GM21447 (cell line): Measurements from ENCODE around the gene DDX49.
"Not testable (repeated sequence)": the region's sequence is repeated elsewhere in the genome, so short reads cannot be mapped to it uniquely, and the experiment has no call there.

Source experiments
- ATAC-seq: cut with Tn5 transposase; IDR thresholded peaks from one replicate; pipeline ENCODE4 v1.9.1; 2021; ENCODE audit not compliant: unreplicated experiment

Gene DDX49

DNA sequence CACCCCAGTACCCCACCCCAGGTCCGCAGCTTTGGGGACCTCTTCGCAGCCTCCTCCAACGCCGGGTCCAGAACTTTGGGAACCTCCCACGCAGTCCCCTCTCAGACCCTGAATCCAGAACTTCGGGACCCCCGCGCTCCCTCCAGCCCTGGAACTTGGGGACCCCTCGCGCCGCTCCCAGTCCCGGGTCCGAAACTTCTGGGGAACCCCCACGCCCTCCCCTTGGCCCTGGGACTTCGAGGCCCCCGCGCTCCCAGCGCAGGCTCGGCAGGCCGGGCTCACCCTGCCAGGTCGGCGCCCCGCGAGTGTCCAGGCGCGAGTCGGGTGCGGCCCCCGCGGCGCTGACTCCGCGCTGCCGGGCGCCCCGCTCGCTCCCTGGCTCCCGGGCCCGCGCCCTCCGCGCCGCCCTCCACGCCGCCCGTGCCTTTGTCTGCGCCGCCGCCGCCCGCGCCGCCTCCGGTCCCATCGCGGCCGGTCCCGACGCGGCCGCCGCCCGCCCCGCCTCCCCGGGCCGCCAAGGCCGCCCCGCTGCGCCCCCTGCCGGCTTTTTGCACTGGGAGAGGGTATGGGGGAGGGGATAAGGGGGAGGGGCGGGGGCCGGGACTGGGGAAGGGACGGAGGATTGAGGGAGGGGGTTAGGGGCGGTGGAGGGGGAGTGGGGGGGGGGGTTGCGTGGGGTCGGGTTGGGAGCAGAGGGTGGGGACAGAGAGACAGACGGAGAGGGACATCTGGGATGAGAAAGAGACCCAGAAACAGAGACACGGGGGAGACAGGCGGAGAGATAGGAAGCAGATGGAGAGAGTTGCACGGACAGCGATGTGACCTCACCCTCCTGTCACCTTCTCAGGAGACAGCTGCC, 21.5 kb downstream of the DDX49 start, which contains the start of gene HOMER3:
Gene HOMER3, minus strand, starts transcription at position 449 of the 859 bp plus-strand sequence. CDS start 2,235 bp downstream, outside the sequence.
- no peak for ATAC-seq

GRCh38 chr19:18941628-18942354, 22.3 kb downstream of the DDX49 start:
- no peak for ATAC-seq

GRCh38 chr19:18942692-18943091, 23.2 kb downstream of the DDX49 start:
- no peak for ATAC-seq

DNA sequence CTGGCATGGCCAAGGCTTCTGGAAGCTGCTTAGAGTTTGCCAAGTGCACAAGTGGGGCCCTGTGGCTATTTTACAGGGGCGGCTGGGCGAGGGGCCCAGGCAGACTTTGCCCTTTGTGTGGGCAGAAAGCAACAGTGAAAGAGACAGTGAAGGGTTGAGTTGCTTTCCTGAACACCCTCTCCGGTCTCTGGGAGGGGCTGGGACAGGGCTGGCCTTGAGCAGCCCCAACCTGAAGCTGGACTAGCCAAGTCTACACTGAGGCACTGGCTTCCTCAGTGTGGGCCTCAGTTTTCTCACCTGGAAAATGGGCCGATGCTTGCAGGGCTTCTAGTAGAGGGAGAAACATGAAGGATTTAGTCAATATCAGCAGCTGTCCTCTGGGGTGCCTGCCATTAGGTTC, 23.9 kb downstream of the DDX49 start:
- ATAC-seq: no peak

- ATAC-seq: no peak
Observed at GRCh38 chr19:18945297-18945696, 25.8 kb downstream of the DDX49 start.

DNA sequence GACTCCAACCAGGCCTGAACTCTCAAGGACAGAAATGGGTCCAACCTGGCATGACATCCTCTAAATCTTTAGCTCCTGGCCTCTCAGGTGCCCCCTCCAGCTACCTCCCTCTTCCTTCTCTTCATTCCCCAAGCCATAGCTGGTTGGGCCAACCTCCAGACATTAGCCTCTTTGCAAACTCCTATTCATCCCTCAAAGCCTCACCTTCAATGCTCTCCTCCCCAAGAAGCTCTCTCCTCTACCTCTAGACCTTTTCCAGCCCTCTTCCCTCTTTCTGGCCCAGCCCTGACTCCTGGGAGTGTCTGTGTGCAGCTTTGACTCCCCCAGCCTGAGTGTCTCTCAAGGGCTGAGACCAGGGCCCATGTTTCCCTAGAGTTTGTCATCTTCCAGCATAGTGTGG, 26.8 kb downstream of the DDX49 start:
- no peak for ATAC-seq

- ATAC-seq: no peak
Observed at GRCh38 chr19:18946918-18947317, 27.4 kb downstream of the DDX49 start.

DNA sequence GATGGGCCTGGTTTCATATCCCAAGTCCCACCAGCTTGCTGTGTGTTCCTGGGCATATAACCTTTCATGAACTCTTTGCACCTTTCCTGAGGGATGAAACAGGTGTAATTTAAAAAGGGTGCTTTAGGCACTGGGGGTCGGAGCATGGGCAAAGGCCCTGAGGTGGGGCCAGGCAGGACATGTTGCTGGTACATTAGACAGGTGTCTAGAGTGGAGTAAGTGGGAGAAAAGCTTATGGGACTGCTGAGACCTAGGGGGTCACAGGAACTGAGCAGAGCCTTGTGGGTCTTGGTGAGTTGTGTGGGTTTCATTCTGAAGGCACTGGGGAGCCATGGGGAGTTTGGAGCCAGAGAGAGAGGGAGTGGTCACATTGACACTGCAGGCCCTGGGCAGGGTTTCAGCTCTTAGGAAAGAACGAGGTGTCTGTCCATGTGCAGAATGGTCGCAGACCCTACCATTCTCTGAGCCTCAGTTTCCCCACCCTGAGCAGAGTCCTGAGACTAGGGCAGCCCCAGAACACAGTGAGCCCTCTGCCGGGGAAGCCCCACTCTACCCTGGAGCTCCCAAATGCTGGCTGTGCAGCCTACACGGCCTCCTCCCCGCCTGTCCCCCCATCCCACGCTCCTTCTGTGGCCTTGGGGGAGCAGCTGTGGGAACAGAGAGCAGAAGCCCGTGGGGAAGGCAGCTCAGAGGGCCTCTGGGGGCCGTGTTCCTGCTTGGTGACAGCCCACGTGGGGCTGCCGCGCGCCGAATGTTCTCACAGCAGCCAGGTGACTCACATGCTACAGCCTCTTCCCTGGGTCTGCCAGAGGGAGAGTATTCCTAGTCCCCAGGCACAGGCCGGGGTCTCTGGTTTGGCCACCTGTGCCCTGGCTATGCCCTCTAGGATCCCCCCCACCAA, 28.8 kb downstream of the DDX49 start:
- no peak for ATAC-seq

GRCh38 chr19:18948976-18949356, 29.5 kb downstream of the DDX49 start:
- ATAC-seq: no peak

GRCh38 chr19:18949858-18950257, 30.3 kb downstream of the DDX49 start:
- ATAC-seq: no peak

DNA sequence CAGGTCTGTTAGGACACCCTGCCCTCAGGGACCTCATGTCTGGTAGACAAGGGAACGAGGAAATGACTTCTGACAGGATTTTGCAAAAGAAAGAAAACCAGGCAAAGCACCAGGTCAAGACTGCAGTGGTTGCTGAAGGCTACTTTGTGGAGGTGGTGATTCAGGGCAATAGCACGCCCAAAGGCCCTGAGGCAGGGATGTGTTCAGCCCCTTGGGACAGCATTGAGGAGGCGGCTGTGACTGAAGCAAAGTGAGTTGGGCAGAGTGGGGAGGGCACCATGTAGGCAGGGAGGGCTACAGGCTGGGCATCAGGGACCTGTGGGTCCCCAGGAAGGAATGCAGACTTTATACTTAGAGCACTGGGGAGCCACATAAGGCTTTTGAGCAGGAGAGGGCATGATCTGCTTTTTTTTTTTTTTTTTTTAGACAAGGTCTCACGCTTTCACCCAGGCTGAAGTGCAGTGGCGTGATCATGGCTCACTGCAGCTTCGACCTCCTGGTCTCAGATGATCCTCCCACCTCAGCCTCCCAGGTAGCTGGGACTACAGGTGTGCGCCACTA, 32.3 kb downstream of the DDX49 start:
- no peak for ATAC-seq

DNA sequence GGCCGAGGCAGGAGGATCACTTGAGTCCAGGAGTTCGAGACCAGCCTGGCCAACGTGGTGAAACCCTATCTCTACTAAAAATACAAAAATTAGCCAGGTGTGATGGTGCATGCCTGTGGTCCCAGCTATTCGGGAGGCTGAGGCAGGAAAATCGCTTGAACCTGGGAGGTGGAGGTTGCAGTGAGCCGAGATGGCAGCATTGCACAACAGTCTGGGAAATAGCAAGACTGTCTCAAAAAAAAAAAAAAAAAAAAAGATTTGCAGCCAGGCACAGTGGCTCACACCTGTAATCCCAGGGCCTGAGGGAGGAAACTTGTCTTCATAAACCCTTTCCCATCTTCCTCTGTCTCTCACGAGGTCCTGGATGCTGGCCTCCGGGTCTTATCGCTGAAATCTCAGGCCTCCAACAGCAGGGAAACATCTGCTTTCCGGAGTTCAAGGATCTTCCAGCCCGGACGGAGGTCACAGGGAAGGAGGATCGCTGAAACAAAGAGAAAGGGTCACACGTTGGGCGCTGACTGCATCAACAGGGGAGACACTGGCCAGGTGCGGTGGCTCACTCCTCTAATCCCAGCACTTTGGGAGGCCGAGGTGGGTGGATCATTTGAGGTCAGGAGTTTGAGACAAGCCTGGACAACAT, 33.0 kb downstream of the DDX49 start:
- not testable (repeated sequence) for ATAC-seq

- ATAC-seq: no peak
Observed at GRCh38 chr19:18954094-18954493, 34.6 kb downstream of the DDX49 start.

DNA sequence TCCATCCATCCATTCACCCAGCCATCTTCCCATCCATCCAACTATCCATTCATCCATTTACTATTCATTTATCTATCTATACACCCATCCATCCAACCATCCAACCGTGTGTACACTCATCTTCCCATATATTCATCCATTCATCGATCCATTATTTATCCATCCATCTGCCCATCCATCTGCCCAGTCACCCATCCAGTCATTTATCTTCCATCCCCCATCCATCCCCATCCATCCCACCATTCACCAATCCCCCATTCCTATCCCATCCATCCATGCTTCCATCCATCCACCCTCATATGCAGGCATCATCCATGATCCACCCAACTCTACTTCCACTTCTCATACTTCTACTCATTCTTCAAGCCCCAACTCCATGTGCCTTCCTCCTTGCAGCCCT, 35.5 kb downstream of the DDX49 start:
- no peak for ATAC-seq

DNA sequence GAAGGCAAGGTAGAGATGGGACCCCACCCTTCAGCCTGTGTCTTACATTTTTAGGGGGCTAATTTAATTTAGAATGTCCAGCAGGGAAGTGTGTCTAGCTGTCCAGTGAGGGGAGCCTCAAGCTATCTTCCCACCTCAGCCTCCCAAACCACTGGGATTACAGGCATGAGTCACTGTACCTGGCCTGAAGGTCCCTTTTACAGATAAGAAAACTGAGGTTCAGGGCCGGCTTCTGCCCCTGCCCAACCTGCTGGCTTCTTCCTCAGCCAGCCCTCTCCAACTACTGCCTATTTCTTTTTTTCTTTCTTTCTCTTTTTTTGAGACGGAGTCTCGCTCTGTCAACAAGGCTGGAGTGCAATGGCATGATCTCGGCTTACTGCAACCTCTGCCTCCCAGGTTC, 40.9 kb downstream of the DDX49 start:
- no peak for ATAC-seq

GRCh38 chr19:18961767-18962620, 42.5 kb downstream of the DDX49 start:
- ATAC-seq: no peak

- no peak for ATAC-seq
Observed at GRCh38 chr19:18964121-18964520, 44.6 kb downstream of the DDX49 start.

DNA sequence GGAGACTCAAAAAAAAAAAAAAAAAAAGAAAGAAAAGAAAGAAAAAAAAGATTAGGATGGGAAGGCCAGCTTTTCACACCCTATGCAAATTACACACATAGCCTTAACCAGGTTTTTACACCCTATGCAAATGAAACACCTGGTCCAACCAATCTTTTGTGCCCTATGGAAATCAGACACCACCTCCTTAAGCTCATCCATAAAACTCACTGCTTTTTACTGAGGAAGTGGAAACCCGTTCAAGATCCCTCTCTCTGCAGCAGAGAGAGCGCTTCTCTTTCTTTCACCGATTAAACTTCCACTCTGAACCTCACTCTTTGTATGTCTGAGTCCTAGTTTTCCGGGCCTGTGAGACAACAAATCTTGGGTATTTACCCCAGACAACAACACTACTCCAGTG, 46.8 kb downstream of the DDX49 start:
- no peak for ATAC-seq

GRCh38 chr19:18967358-18968146, 48.0 kb downstream of the DDX49 start:
- ATAC-seq: no peak
